ENCODE data around the gene ASCC1. TPM values are rescaled to one million over a fixed set of nuclear protein-coding genes. Genes with fewer than 3 reads are reported as not detected.

The ASCC1 gene
- total and polyA plus RNA-seq, 8 donors, result 4.3 to 142 (median 13.6) TPM

GRCh38 chr10:72072046-72072445, 144.0 kb downstream of the ASCC1 start:
- H3K27me3 ChIP-seq, result no peaks in the 10 kb centered on the region
- TF ChIP-seq POLR2A (IDR thresholded peaks at IDR 0.05) (no peak), POLR2AphosphoS5 (IDR thresholded peaks at IDR 0.05) (no peak)
- no peak for DNase-seq
- peaks cover 0 to 14% (median 3%) of the 10 kb centered on the region in 4 donors for H3K4me1 ChIP-seq
- H3K4me3 ChIP-seq, result no peak overlapping the region
- H3K9me3 ChIP-seq, result no peaks in the 10 kb centered on the region
- 92 to 97% (median 94%) methylated on average over 5 of the region's 5 CpGs for WGBS, 5 donors
- intact Hi-C loops (cut with DNase I; ENCODE audit: low total_unique reads), result no loop called here
- no peaks in the 10 kb centered on the region for H3K36me3 ChIP-seq
- no peak overlapping the region for H3K27ac ChIP-seq

GRCh38 chr10:72069751-72070526, 146.1 kb downstream of the ASCC1 start:
- H3K4me1 ChIP-seq, result peaks cover 0 to 15% (median 3%) of the 10 kb centered on the region in 4 donors
- H3K9me3 ChIP-seq, result no peaks in the 10 kb centered on the region
- H3K27ac ChIP-seq, result no peak overlapping the region
- 76 to 93% (median 88%) methylated on average over 3 to 7 of the region's 7 CpGs for WGBS, 5 donors
- intact Hi-C loops (cut with DNase I; ENCODE audit: low total_unique reads), result no loop called here
- no peaks in the 10 kb centered on the region for H3K36me3 ChIP-seq
- TF ChIP-seq CTCF (IDR thresholded peaks at IDR 0.05), result no peak
- no peak for TF ChIP-seq EP300 (IDR thresholded peaks at IDR 0.05)
- TF ChIP-seq POLR2AphosphoS5 (IDR thresholded peaks at IDR 0.05), result no peak
- no peak for TF ChIP-seq POLR2A (IDR thresholded peaks at IDR 0.05)
- no peak overlapping the region for H3K4me3 ChIP-seq
- peak in 1 of 2 donors; percentile 37 for DNase-seq
- H3K27me3 ChIP-seq, result no peaks in the 10 kb centered on the region

GRCh38 chr10:72068901-72069446, 147.1 kb downstream of the ASCC1 start:
- Histone ChIP-seq H3K27me3 (no peaks in the 10 kb centered on the region), H3K27ac (no peak overlapping the region), H3K9me3 (no peaks in the 10 kb centered on the region), H3K4me1 (peaks cover 0 to 15% (median 3%) of the 10 kb centered on the region in 4 donors), H3K4me3 (no peak overlapping the region), H3K36me3 (peaks cover 0 to 3% (median 0%) of the 10 kb centered on the region in 4 donors)
- intact Hi-C loops (cut with DNase I; ENCODE audit: low total_unique reads), result no loop called here
- 55 to 67% (median 62%) methylated on average over 12 of the region's 12 CpGs for WGBS, 5 donors
- no peak for TF ChIP-seq CTCF (IDR thresholded peaks at IDR 0.05)
- no peak for TF ChIP-seq POLR2AphosphoS5 (IDR thresholded peaks at IDR 0.05)
- TF ChIP-seq EP300 (IDR thresholded peaks at IDR 0.05), result no peak
- no peak for TF ChIP-seq POLR2A (IDR thresholded peaks at IDR 0.05)
- no peak for DNase-seq

- H3K9me3 ChIP-seq, result no peaks in the 10 kb centered on the region
- 93 to 99% (median 96%) methylated on average over 9 to 11 of the region's 11 CpGs for WGBS, 5 donors
- H3K4me3 ChIP-seq, result no peak overlapping the region
- no peak overlapping the region for H3K27ac ChIP-seq
- no peaks in the 10 kb centered on the region for H3K27me3 ChIP-seq
- DNase-seq, result no peak
- peaks cover 0 to 15% (median 3%) of the 10 kb centered on the region in 4 donors for H3K4me1 ChIP-seq
- TF ChIP-seq POLR2A (IDR thresholded peaks at IDR 0.05), result no peak
- TF ChIP-seq POLR2AphosphoS5 (IDR thresholded peaks at IDR 0.05), result no peak
- TF ChIP-seq EP300 (IDR thresholded peaks at IDR 0.05), result no peak
- no peak for TF ChIP-seq CTCF (IDR thresholded peaks at IDR 0.05)
- intact Hi-C loops (cut with DNase I; ENCODE audit: low total_unique reads), result no loop called here
- H3K36me3 ChIP-seq, result peaks cover 0 to 4% (median 0%) of the 10 kb centered on the region in 4 donors
Observed at GRCh38 chr10:72068126-72068765, 147.8 kb downstream of the ASCC1 start.

Measured in stomach (tissue), 9 donors.